Measurements from ENCODE around the gene FOXP3.

Gene FOXP3

DNA sequence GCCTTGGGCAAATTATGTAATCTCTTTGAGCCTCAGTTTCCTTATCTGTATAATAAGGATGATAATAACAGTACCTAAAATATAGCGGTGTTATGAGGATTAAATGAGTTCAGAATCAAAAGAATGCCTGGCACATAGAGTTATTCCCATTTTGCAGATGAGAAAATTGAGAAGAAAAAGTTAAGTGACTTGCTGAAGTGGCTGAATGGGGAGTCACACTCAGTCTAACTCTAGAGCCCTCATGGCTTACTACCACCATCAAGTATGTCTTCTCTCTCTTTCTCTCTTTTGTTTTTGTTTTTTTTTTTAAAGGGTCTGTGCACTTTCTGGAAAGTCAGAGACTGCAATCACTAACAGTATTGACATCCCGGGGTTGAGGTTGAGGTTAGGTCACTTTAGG, 32.0 kb downstream of the FOXP3 start:
- TF ChIP-seq, protein P1, sequence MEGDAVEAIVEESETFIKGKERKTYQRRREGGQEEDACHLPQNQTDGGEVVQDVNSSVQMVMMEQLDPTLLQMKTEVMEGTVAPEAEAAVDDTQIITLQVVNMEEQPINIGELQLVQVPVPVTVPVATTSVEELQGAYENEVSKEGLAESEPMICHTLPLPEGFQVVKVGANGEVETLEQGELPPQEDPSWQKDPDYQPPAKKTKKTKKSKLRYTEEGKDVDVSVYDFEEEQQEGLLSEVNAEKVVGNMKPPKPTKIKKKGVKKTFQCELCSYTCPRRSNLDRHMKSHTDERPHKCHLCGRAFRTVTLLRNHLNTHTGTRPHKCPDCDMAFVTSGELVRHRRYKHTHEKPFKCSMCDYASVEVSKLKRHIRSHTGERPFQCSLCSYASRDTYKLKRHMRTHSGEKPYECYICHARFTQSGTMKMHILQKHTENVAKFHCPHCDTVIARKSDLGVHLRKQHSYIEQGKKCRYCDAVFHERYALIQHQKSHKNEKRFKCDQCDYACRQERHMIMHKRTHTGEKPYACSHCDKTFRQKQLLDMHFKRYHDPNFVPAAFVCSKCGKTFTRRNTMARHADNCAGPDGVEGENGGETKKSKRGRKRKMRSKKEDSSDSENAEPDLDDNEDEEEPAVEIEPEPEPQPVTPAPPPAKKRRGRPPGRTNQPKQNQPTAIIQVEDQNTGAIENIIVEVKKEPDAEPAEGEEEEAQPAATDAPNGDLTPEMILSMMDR (IDR thresholded peaks at IDR 0.05; ENCODE audit: low read depth, low read length): no peak
- Histone ChIP-seq H3K9me3 (no peaks in the 10 kb centered on the region), H3K27me3 (no peaks in the 10 kb centered on the region), H3K4me3 (ENCODE audit: low read depth, low read length) (no peak overlapping the region), H3K36me3 (no peaks in the 10 kb centered on the region), H3K4me1 (no peaks in the 10 kb centered on the region)
- no peak for DNase-seq

GRCh38 chrX:49231333-49232000, 33.0 kb downstream of the FOXP3 start:
- no peaks in the 10 kb centered on the region for H3K36me3 ChIP-seq
- no peak for DNase-seq
- no peaks in the 10 kb centered on the region for H3K27me3 ChIP-seq
- H3K9me3 ChIP-seq: no peaks in the 10 kb centered on the region
- TF ChIP-seq, protein P1 (IDR thresholded peaks at IDR 0.05; ENCODE audit: low read depth, low read length): no peak
- no peak overlapping the region for H3K4me3 ChIP-seq (ENCODE audit: low read depth, low read length)
- H3K4me1 ChIP-seq: no peaks in the 10 kb centered on the region

- TF ChIP-seq, protein P1 (IDR thresholded peaks at IDR 0.05; ENCODE audit: low read depth, low read length): no peak
- Histone ChIP-seq H3K9me3 (no peaks in the 10 kb centered on the region), H3K36me3 (no peaks in the 10 kb centered on the region), H3K4me1 (no peaks in the 10 kb centered on the region), H3K27me3 (no peaks in the 10 kb centered on the region), H3K4me3 (ENCODE audit: low read depth, low read length) (no peak overlapping the region)
- no peak for DNase-seq
These were observed 33.8 kb downstream of the FOXP3 start for GRCh38 chrX:49230500-49231232.

DNA sequence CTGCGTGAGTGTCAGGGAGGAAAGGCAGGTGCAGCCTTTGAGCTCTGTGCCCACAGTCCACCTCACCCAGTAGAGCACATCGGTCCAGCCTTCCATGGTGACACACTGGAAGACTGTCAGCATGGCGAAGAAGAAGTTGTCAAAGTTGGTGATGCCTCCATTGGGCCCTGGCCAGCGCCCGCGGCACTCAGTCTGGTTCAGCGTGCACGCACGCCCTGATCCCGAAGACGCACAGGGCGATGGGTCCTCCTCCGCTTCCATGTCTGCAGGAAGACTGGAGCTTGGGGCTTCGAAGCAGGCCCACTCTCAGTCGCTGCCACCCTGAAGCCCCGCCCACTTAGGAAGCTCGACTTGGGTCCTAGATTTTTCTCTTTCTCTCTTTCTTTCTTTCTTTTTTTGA, 36.3 kb downstream of the FOXP3 start:
- TF ChIP-seq, protein P1 (IDR thresholded peaks at IDR 0.05; ENCODE audit: low read depth, low read length): no peak
- DNase-seq: no peak
- H3K4me1 ChIP-seq: no peaks in the 10 kb centered on the region
- no peaks in the 10 kb centered on the region for H3K9me3 ChIP-seq
- no peaks in the 10 kb centered on the region for H3K27me3 ChIP-seq
- H3K36me3 ChIP-seq: no peaks in the 10 kb centered on the region
- H3K4me3 ChIP-seq (ENCODE audit: low read depth, low read length): no peak overlapping the region

DNA sequence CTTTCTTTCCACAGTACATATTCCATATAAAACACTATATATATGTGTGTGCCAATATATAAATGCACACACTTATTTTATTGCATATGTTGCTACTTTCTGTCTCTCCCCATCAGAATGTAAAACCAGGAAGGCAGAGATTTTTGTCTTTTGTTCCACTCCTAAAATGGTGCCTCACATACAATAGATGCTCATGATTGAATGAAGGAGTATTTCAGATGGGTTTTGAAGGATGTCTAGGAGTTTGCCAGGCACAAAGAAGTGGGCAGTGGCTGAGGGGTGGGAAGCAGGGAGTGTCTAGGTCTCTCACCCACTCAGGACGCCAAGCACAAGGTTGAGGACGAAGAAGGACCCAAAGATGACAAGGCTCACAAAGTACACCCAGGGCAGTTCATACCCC, 36.8 kb downstream of the FOXP3 start:
- Histone ChIP-seq H3K36me3 (no peaks in the 10 kb centered on the region), H3K27me3 (no peaks in the 10 kb centered on the region), H3K9me3 (no peaks in the 10 kb centered on the region), H3K4me3 (ENCODE audit: low read depth, low read length) (no peak overlapping the region), H3K4me1 (no peaks in the 10 kb centered on the region)
- TF ChIP-seq, protein P1 (IDR thresholded peaks at IDR 0.05; ENCODE audit: low read depth, low read length): no peak
- no peak for DNase-seq

GRCh38 chrX:49226946-49227345, 37.6 kb downstream of the FOXP3 start:
- Histone ChIP-seq H3K4me1 (no peaks in the 10 kb centered on the region), H3K36me3 (no peaks in the 10 kb centered on the region), H3K27me3 (no peaks in the 10 kb centered on the region), H3K9me3 (no peaks in the 10 kb centered on the region), H3K4me3 (ENCODE audit: low read depth, low read length) (no peak overlapping the region)
- DNase-seq: no peak
- TF ChIP-seq, protein P1 (IDR thresholded peaks at IDR 0.05; ENCODE audit: low read depth, low read length): no peak
